IPS-18c (cell line): ENCODE measurements around the gene RAC2.
A peak's percentile ranks its signal among the peaks of the same experiment; 100 is the strongest.
"Not testable (repeated sequence)": the region's sequence is repeated elsewhere in the genome, so short reads cannot be mapped to it uniquely, and the experiment has no call there.

Source experiments
- H3K4me3 ChIP-seq: 2 replicates; pipeline ENCODE4 v1.7.0; 2013; ENCODE audit warnings: low read depth, mild to moderate bottlenecking, low read length, moderate library complexity; ENCODE audit not compliant: insufficient read depth
- H3K9me3 ChIP-seq: one replicate; pipeline ENCODE4 v1.6.1; 2013; ENCODE audit warnings: mild to moderate bottlenecking, low read length, moderate library complexity; ENCODE audit not compliant: control insufficient read depth, insufficient read depth

Gene RAC2

GRCh38 chr22:37206118-37206840 is 37.8 kb downstream of the RAC2 start:
- no peak overlapping the region for H3K4me3 ChIP-seq
- no peaks in the 10 kb centered on the region for H3K9me3 ChIP-seq

- Histone ChIP-seq H3K9me3 (no peaks in the 10 kb centered on the region), H3K4me3 (no peak overlapping the region)
Observed at GRCh38 chr22:37205046-37205445, 39.0 kb downstream of the RAC2 start.

- Histone ChIP-seq H3K4me3 (no peak overlapping the region), H3K9me3 (no peaks in the 10 kb centered on the region)
Observed at GRCh38 chr22:37204045-37204655, 39.9 kb downstream of the RAC2 start.

GRCh38 chr22:37203354-37204044 is 40.6 kb downstream of the RAC2 start:
- Histone ChIP-seq H3K9me3 (no peaks in the 10 kb centered on the region), H3K4me3 (no peak overlapping the region)

GRCh38 chr22:37202716-37203115 is 41.4 kb downstream of the RAC2 start:
- no peak overlapping the region for H3K4me3 ChIP-seq
- no peaks in the 10 kb centered on the region for H3K9me3 ChIP-seq

GRCh38 chr22:37202001-37202555 is 42.0 kb downstream of the RAC2 start:
- no peak overlapping the region for H3K4me3 ChIP-seq
- no peaks in the 10 kb centered on the region for H3K9me3 ChIP-seq

GRCh38 chr22:37201443-37201820 is 42.6 kb downstream of the RAC2 start:
- H3K4me3 ChIP-seq: not testable (repeated sequence)

GRCh38 chr22:37199760-37200108 is 44.3 kb downstream of the RAC2 start:
- Histone ChIP-seq H3K4me3 (no peak overlapping the region), H3K9me3 (no peaks in the 10 kb centered on the region)

More at GRCh38 chr22:37201443-37201820, 42.6 kb downstream of the RAC2 start:
- not testable (repeated sequence) for H3K9me3 ChIP-seq

GRCh38 chr22:37199103-37199759 is 44.8 kb downstream of the RAC2 start:
- Histone ChIP-seq H3K9me3 (no peaks in the 10 kb centered on the region), H3K4me3 (peak overlapping the region; percentile 73)

GRCh38 chr22:37198258-37199102 is 45.6 kb downstream of the RAC2 start:
- Histone ChIP-seq H3K4me3 (peak overlapping the region; percentile 73), H3K9me3 (no peaks in the 10 kb centered on the region)

GRCh38 chr22:37197451-37198257 is 46.4 kb downstream of the RAC2 start:
- Histone ChIP-seq H3K4me3 (no peak overlapping the region), H3K9me3 (no peaks in the 10 kb centered on the region)

- no peak overlapping the region for H3K4me3 ChIP-seq
- no peaks in the 10 kb centered on the region for H3K9me3 ChIP-seq
Observed at GRCh38 chr22:37196539-37197450, 47.3 kb downstream of the RAC2 start.

GRCh38 chr22:37195921-37196320 is 48.1 kb downstream of the RAC2 start:
- no peak overlapping the region for H3K4me3 ChIP-seq
- H3K9me3 ChIP-seq: no peaks in the 10 kb centered on the region

GRCh38 chr22:37194750-37195149 is 49.3 kb downstream of the RAC2 start:
- Histone ChIP-seq H3K9me3 (no peaks in the 10 kb centered on the region), H3K4me3 (no peak overlapping the region)

- H3K9me3 ChIP-seq: no peaks in the 10 kb centered on the region
- no peak overlapping the region for H3K4me3 ChIP-seq
Observed at GRCh38 chr22:37193629-37194191, 50.4 kb downstream of the RAC2 start.
